DOHH2 (cell line): ENCODE data around the gene LMBRD2.

Source experiments
- EZH2phosphoT487 ChIP-seq: fragments of 200-600 bp; sonication (generic); IDR thresholded peaks from 2 replicates; pipeline ENCODE4 v1.6.1; 2017; ENCODE audit warnings: borderline replicate concordance, mild to moderate bottlenecking, antibody characterized with exemption, low read length, moderate library complexity, mixed read lengths
- TF ChIP-seq, protein P1 (sequence below): fragments of 200-600 bp; sonication (generic); IDR thresholded peaks from one replicate; pipeline ENCODE4 v1.5.1; 2014; ENCODE audit warnings: antibody characterized with exemption, mild to moderate bottlenecking, low read depth, low read length; ENCODE audit not compliant: poor library complexity, severe bottlenecking

DNA sequence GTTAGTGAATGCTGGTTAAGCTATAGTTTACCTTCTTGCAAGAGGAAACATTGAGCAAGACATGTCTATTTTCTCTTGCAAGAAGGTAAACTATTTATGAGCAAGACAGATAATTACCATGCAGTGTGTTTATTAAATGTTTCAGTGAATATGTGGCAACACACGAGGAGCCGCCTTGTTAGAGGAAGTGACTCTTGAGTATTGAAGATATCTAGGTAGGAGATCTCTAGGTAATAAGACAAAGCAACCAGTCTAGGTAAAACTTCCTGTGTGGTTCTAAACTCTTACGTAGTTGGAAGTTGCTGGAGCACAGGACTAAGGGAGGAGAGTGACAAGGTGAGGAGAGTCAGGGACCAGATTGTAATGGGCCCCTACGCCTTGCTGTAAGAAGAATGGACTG lies 17.1 kb upstream of the LMBRD2 start:
- TF ChIP-seq, protein P1, sequence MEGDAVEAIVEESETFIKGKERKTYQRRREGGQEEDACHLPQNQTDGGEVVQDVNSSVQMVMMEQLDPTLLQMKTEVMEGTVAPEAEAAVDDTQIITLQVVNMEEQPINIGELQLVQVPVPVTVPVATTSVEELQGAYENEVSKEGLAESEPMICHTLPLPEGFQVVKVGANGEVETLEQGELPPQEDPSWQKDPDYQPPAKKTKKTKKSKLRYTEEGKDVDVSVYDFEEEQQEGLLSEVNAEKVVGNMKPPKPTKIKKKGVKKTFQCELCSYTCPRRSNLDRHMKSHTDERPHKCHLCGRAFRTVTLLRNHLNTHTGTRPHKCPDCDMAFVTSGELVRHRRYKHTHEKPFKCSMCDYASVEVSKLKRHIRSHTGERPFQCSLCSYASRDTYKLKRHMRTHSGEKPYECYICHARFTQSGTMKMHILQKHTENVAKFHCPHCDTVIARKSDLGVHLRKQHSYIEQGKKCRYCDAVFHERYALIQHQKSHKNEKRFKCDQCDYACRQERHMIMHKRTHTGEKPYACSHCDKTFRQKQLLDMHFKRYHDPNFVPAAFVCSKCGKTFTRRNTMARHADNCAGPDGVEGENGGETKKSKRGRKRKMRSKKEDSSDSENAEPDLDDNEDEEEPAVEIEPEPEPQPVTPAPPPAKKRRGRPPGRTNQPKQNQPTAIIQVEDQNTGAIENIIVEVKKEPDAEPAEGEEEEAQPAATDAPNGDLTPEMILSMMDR = no peak
- no peak for TF ChIP-seq EZH2phosphoT487
